Esophagus muscularis mucosa (tissue), 4 donors: ENCODE data around the gene CAMKMT.

Experiments used
- EP300 ChIP-seq: sonication (generic); formaldehyde crosslinking; IDR thresholded peaks from one replicate; pipeline ENCODE4 v1.6.1; 2017; ENCODE audit warnings: antibody characterized with exemption
- POLR2A ChIP-seq: fragments of 450-650 bp; IDR thresholded peaks from one replicate; pipeline ENCODE4 v1.6.1; 2017; ENCODE audit warnings: antibody characterized with exemption, moderate library complexity, mild to moderate bottlenecking, low read depth
- POLR2AphosphoS5 ChIP-seq, 2 donors: sonication (generic); formaldehyde crosslinking; IDR thresholded peaks; one replicate each; pipeline ENCODE4 v1.6.1; 2017; ENCODE audit warnings: antibody characterized with exemption in 2 of 2
- TF ChIP-seq, protein P1 (sequence below), 3 experiments: fragments of 200-600 bp in 2 of 3; fragments of 450-650 bp in 1 of 3; sonication (generic) in 2 of 3; IDR thresholded peaks; one replicate each; pipeline ENCODE4 v1.5.1; 2017 to 2019; ENCODE audit warnings: antibody characterized with exemption in 3 of 3, mild to moderate bottlenecking in 2 of 3, moderate library complexity in 1 of 3

- TF ChIP-seq, protein P1, sequence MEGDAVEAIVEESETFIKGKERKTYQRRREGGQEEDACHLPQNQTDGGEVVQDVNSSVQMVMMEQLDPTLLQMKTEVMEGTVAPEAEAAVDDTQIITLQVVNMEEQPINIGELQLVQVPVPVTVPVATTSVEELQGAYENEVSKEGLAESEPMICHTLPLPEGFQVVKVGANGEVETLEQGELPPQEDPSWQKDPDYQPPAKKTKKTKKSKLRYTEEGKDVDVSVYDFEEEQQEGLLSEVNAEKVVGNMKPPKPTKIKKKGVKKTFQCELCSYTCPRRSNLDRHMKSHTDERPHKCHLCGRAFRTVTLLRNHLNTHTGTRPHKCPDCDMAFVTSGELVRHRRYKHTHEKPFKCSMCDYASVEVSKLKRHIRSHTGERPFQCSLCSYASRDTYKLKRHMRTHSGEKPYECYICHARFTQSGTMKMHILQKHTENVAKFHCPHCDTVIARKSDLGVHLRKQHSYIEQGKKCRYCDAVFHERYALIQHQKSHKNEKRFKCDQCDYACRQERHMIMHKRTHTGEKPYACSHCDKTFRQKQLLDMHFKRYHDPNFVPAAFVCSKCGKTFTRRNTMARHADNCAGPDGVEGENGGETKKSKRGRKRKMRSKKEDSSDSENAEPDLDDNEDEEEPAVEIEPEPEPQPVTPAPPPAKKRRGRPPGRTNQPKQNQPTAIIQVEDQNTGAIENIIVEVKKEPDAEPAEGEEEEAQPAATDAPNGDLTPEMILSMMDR (IDR thresholded peaks at IDR 0.05) = no peak
- no peak for TF ChIP-seq EP300
- no peak for TF ChIP-seq POLR2A
- TF ChIP-seq POLR2AphosphoS5 (IDR thresholded peaks at IDR 0.05) = no peak
Measured at GRCh38 chr2:44778221-44778654, 416.5 kb downstream of the CAMKMT start.
